ENCODE measurements around the gene HSDL1.

The HSDL1 gene

DNA sequence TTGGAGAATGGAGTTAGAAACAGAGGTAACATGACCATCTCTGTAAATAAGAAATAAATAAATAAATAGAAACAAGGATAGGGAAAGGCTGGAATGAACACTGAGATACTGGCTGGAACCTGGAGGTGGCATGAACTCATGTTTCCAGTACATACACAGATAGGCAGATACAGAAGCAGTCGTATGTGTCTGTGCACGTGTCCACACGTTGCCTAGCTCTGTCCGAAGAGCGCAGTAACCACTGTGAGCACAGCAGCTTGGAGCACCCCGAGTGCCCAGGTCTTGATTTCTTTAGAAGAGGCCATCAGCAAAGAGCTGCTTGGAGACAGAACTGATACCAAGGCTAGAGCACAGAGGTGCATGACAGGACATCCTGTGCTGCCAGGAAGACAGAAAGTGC, 65.3 kb downstream of the HSDL1 start:
- DNase-seq, result no peak

DNA sequence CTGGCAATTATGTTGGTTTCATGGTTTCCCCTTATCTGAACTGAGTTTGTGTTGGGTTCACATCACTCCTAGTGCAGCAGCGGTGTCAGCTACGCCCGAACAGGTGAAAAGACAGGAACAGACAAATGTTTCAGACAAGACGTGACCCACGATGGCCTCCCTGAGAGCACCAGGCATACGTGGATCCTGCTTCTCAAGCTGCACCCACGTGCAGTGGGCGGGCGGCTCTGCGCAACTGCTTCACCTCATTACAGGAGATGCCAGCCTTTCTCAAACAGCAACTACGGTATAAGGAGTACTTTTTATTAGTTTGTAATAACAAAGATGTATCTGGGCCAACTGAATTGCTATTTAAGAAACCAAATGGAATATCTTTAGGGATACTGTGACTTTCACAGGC, 69.6 kb downstream of the HSDL1 start:
- DNase-seq, result no peak

DNA sequence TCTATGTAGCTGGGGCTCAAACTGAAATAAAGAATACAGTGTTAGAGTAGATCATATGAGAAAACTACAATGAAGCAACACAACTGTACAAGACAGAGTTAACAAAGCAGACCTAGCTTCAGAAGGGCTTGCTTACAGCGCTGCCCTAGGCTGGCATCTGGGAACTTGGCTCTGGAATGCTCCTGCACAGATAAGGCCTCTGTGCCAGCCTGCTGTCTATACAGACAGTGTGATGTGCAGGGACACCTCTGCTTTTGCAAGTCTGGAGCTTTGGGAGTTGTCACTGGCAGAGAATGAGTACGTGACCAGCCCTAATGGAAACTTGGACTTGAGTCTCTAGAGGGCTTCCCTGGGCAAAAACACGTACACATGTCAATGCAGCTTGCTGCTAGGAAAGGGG, 70.3 kb downstream of the HSDL1 start:
- no peak for DNase-seq
